Body of pancreas (tissue), 4 donors: Measurements from ENCODE around the gene SPOUT1. TPM values are rescaled to one million over a fixed set of nuclear protein-coding genes. Genes with fewer than 3 reads are reported as not detected.

Source experiments
- ATAC-seq: fragments of 150-250 bp; one replicate; pipeline ENCODE4 v1.9.1; 2016
- DNase-seq, 4 donors: peaks; one replicate each; pipeline ENCODE4 v3.0.0-alpha.2; 2019
- H3K27ac ChIP-seq, 4 donors: fragments of 200-600 bp; sonication (generic); 1 replicate in 3 of 4; 2 replicates in 1 of 4; pipeline versions ENCODE4 v1.5.1 to v1.6.1; 2016 to 2019; ENCODE audit warnings: mild to moderate bottlenecking in 1 of 4, mixed read lengths in 1 of 4, moderate library complexity in 1 of 4
- H3K27me3 ChIP-seq, 2 donors: fragments of 200-600 bp; sonication (generic); one replicate each; pipeline ENCODE4 v1.6.0; 2016; ENCODE audit warnings: mild to moderate bottlenecking in 1 of 2
- H3K36me3 ChIP-seq, 2 donors: fragments of 200-600 bp; sonication (generic); replicated peaks in 1 of 2; 2 replicates each; pipeline ENCODE4 v1.5.1; 2016; ENCODE audit warnings: low read depth in 2 of 2; ENCODE audit not compliant: insufficient read depth in 1 of 2
- H3K4me1 ChIP-seq: fragments of 200-600 bp; sonication (generic); one replicate; pipeline ENCODE4 v1.6.0; 2016
- H3K4me3 ChIP-seq, 2 donors: fragments of 200-600 bp; sonication (generic); 1 replicate in 1 of 2; 2 replicates in 1 of 2; pipeline ENCODE4 v1.5.1; 2016 to 2019
- H3K9me3 ChIP-seq, 3 donors: fragments of 200-600 bp; sonication (generic); 1 replicate in 2 of 3; 2 replicates in 1 of 3; pipeline ENCODE4 v1.5.1; 2016
- CTCF ChIP-seq, 7 experiments: fragments of 450-650 bp in 4 of 7; fragments of 200-600 bp in 3 of 7; sonication (generic) in 3 of 7; IDR thresholded peaks; one replicate each; pipeline ENCODE4 v1.5.1; 2016 to 2019; ENCODE audit warnings: antibody characterized with exemption in 7 of 7
- POLR2A ChIP-seq, 3 donors: fragments of 450-650 bp; IDR thresholded peaks; one replicate each; pipeline ENCODE4 v1.6.1; 2016; ENCODE audit warnings: antibody characterized with exemption in 3 of 3, mild to moderate bottlenecking in 2 of 3
- WGBS, 2 donors: methylation state at CpG; one replicate each; pipeline ENCODE4 v1.1.5; 2017; 5-methylcytosine and 5-hydroxymethylcytosine counted together
- intact Hi-C: fragments of 100-400 bp; cut with DNase I; formaldehyde crosslinking; loops from one replicate; pipeline ENCODE4 v1.15.1; 2023
- total RNA-seq, 2 donors: library from RNA; depleted of rRNA; stranded (reverse); fragments of >200 nt; gene quantifications; one replicate each; pipeline ENCODE4 v1.1.0, GENCODE V29; 2016

SPOUT1 gene
- total RNA-seq, 2 donors from 2014 or later, result 16.2 to 16.3 TPM

- ATAC-seq, result no peak
- no peak for DNase-seq
- WGBS, 2 donors, result 90 to 94% methylated on average over 9 to 10 of the region's 10 CpGs
These were observed 4.1 kb upstream of the SPOUT1 start for GRCh38 chr9:128833696-128834095.

GRCh38 chr9:128828719-128829452 lies 708 bp downstream of the SPOUT1 start:
- ATAC-seq (no peak), DNase-seq (no peak)
- Histone ChIP-seq H3K9me3 (no peaks in the 10 kb centered on the region), H3K4me3 (peak overlapping the region; percentile 83 to 85), H3K27ac (peak overlapping the region in 3 of 4 donors; percentile 3 to 79 (median 74)), H3K36me3 (peaks cover 0 to 6% of the 10 kb centered on the region in 2 donors), H3K4me1 (peaks cover 19% of the 10 kb centered on the region), H3K27me3 (no peaks in the 10 kb centered on the region)
- WGBS, 2 donors, result 34 to 52% methylated on average over 10 to 18 of the region's 18 CpGs
- intact Hi-C loops, result loop anchor here (10.0 kb wide), 1 partner anchor 94 kb away; no protein-coding TSS in a partner anchor
- TF ChIP-seq CTCF (IDR thresholded peaks at IDR 0.05) (no peak), POLR2A (IDR thresholded peaks at IDR 0.05) (no peak)

More at GRCh38 chr9:128833696-128834095, 4.1 kb upstream of the SPOUT1 start:
- Histone ChIP-seq H3K36me3 (no peaks in the 10 kb centered on the region), H3K27me3 (no peaks in the 10 kb centered on the region), H3K4me3 (no peak overlapping the region), H3K27ac (no peak overlapping the region), H3K9me3 (no peaks in the 10 kb centered on the region), H3K4me1 (peaks cover 12% of the 10 kb centered on the region)
- intact Hi-C loops, result no loop called here
- no peak for TF ChIP-seq CTCF (IDR thresholded peaks at IDR 0.05)

GRCh38 chr9:128828267-128828666 lies 1.3 kb downstream of the SPOUT1 start:
- H3K9me3 ChIP-seq, result no peaks in the 10 kb centered on the region
- DNase-seq (no peak), ATAC-seq (no peak)
- intact Hi-C loops, result loop anchor here (10.0 kb wide), 1 partner anchor 93 kb away; no protein-coding TSS in a partner anchor
- H3K27me3 ChIP-seq, result no peaks in the 10 kb centered on the region
- peaks cover 19% of the 10 kb centered on the region for H3K4me1 ChIP-seq
- no peak overlapping the region for H3K4me3 ChIP-seq
- WGBS, 2 donors, result 86 to 90% methylated on average over 8 of the region's 8 CpGs
- peaks cover 0 to 6% of the 10 kb centered on the region in 2 donors for H3K36me3 ChIP-seq
- no peak overlapping the region for H3K27ac ChIP-seq
- no peak for TF ChIP-seq POLR2A (IDR thresholded peaks at IDR 0.05)
- TF ChIP-seq CTCF (IDR thresholded peaks at IDR 0.05), result no peak

GRCh38 chr9:128825923-128826700 lies 3.5 kb downstream of the SPOUT1 start:
- WGBS, 2 donors, result 91 to 96% methylated on average over 9 to 22 of the region's 22 CpGs
- Histone ChIP-seq H3K9me3 (no peaks in the 10 kb centered on the region), H3K36me3 (peaks cover 0 to 16% of the 10 kb centered on the region in 2 donors), H3K27ac (no peak overlapping the region), H3K27me3 (no peaks in the 10 kb centered on the region), H3K4me3 (no peak overlapping the region), H3K4me1 (peaks cover 19% of the 10 kb centered on the region)
- TF ChIP-seq CTCF (IDR thresholded peaks at IDR 0.05) (no peak), POLR2A (IDR thresholded peaks at IDR 0.05) (no peak)
- DNase-seq (no peak), ATAC-seq (no peak)
- intact Hi-C loops, result loop anchor here (10.0 kb wide), 1 partner anchor 91 kb away; no protein-coding TSS in a partner anchor
